WTC11 (cell line): Measurements from ENCODE around the gene GSG1L. TPM values are rescaled to one million over a fixed set of nuclear protein-coding genes. Genes with fewer than 3 reads are reported as not detected.

Experiments
- ATAC-seq: fragments of 200-7000 bp; cut with Tn5 transposase; 2 replicates; pipeline ENCODE4 v1.10.0; 2021; ENCODE audit warnings: mild to moderate bottlenecking, moderate library complexity
- CTCF ChIA-PET: fragments of 300-600 bp; sonication (Branson Sonifier 250); formaldehyde crosslinking; loops from one replicate; lab custom pipeline; 2021; ENCODE audit warnings: antibody characterized with exemption; lab: Charles Lee
- POLR2A ChIA-PET: fragments of 350-600 bp; sonication (Branson Sonifier 250); formaldehyde crosslinking; loops from one replicate; lab custom pipeline; 2021; ENCODE audit warnings: antibody characterized with exemption; lab: Charles Lee
- DNase-seq: peaks from one replicate; pipeline ENCODE4 v3.0.0; 2021; ENCODE audit warnings: low spot score
- H3K27ac Mint-ChIP-seq: 2 replicates; pipeline ENCODE4 v1.8.0; 2021; ENCODE audit warnings: mixed read lengths
- H3K27me3 Mint-ChIP-seq: 2 replicates; pipeline ENCODE4 v1.8.0; 2021; ENCODE audit warnings: low read depth, mild to moderate bottlenecking, moderate library complexity, mixed read lengths
- H3K36me3 Mint-ChIP-seq: 2 replicates; pipeline ENCODE4 v1.8.0; 2021; ENCODE audit warnings: mixed read lengths
- H3K4me1 Mint-ChIP-seq: 2 replicates; pipeline ENCODE4 v1.8.0; 2022; ENCODE audit warnings: mixed read lengths
- H3K4me3 Mint-ChIP-seq: 2 replicates; pipeline ENCODE4 v1.8.0; 2021; ENCODE audit warnings: mild to moderate bottlenecking, moderate library complexity, mixed read lengths
- H3K9me3 Mint-ChIP-seq: 2 replicates; pipeline ENCODE4 v1.8.0; 2021; ENCODE audit warnings: mixed read lengths
- ELF4 ChIP-seq: sonication (generic); formaldehyde crosslinking; IDR thresholded peaks from 2 replicates; pipeline ENCODE4 v1.8.1; 2022; ENCODE audit warnings: low read depth, mild to moderate bottlenecking, moderate library complexity, missing genetic modification reagents
- GABPB1 ChIP-seq: sonication (generic); formaldehyde crosslinking; IDR thresholded peaks from 2 replicates; pipeline ENCODE4 v1.8.1; 2023; ENCODE audit warnings: mild to moderate bottlenecking, missing genetic modification reagents
- IRF2 ChIP-seq: sonication (generic); formaldehyde crosslinking; IDR thresholded peaks from 2 replicates; pipeline ENCODE4 v1.8.0; 2022; ENCODE audit warnings: low read depth, missing genetic modification reagents, borderline replicate concordance
- JUN ChIP-seq: sonication (generic); formaldehyde crosslinking; IDR thresholded peaks from 2 replicates; pipeline ENCODE4 v1.8.0; 2023; ENCODE audit warnings: mild to moderate bottlenecking, missing genetic modification reagents
- NFYB ChIP-seq: sonication (generic); formaldehyde crosslinking; conservative IDR thresholded peaks from 2 replicates; pipeline ENCODE4 v1.8.0; 2022; ENCODE audit warnings: low read depth, missing genetic modification reagents
- NR1H2 ChIP-seq: sonication (generic); formaldehyde crosslinking; IDR thresholded peaks from 2 replicates; pipeline ENCODE4 v1.9.0; 2021; ENCODE audit warnings: mild to moderate bottlenecking, moderate library complexity, missing genetic modification reagents
- NR3C1 ChIP-seq: sonication (generic); formaldehyde crosslinking; conservative IDR thresholded peaks from 2 replicates; pipeline ENCODE4 v1.8.1; 2023; ENCODE audit warnings: low read depth, mild to moderate bottlenecking, missing genetic modification reagents
- SMAD3 ChIP-seq: sonication (generic); formaldehyde crosslinking; IDR thresholded peaks from 2 replicates; pipeline ENCODE4 v1.8.0; 2022; ENCODE audit warnings: missing genetic modification reagents, mild to moderate bottlenecking, borderline replicate concordance
- SMAD4 ChIP-seq: sonication (generic); formaldehyde crosslinking; IDR thresholded peaks from 2 replicates; pipeline ENCODE4 v1.8.0; 2022; ENCODE audit warnings: mild to moderate bottlenecking, missing genetic modification reagents
- TP53 ChIP-seq: sonication (generic); formaldehyde crosslinking; IDR thresholded peaks from 2 replicates; pipeline ENCODE4 v1.8.1; 2023; ENCODE audit warnings: mild to moderate bottlenecking, missing genetic modification reagents
- ZNF263 ChIP-seq: sonication (generic); formaldehyde crosslinking; IDR thresholded peaks from 2 replicates; pipeline ENCODE4 v1.8.1; 2022; ENCODE audit warnings: low read depth, mild to moderate bottlenecking, moderate library complexity, missing genetic modification reagents
- total RNA-seq: library from RNA; stranded (reverse); gene quantifications from 3 replicates; pipeline ENCODE4 v1.2.3, GENCODE V29; 2021
- TF ChIP-seq, protein P1 (sequence below): sonication (generic); formaldehyde crosslinking; IDR thresholded peaks from 2 replicates; pipeline ENCODE4 v1.8.1; 2023; ENCODE audit warnings: mild to moderate bottlenecking, missing genetic modification reagents, borderline replicate concordance
- TF ChIP-seq, protein P2 (sequence below): fragments of 250-450 bp; sonication (Bioruptor Pico); IDR thresholded peaks from 2 replicates; pipeline ENCODE4 v1.9.0; 2021; ENCODE audit warnings: mild to moderate bottlenecking
- TF ChIP-seq, protein P3 (sequence below): sonication (generic); formaldehyde crosslinking; IDR thresholded peaks from 2 replicates; pipeline ENCODE4 v1.8.0; 2023; ENCODE audit warnings: missing genetic modification reagents, mild to moderate bottlenecking, borderline replicate concordance
- TF ChIP-seq, protein P4 (sequence below): fragments of 250-450 bp; sonication (Bioruptor Pico); IDR thresholded peaks from 2 replicates; pipeline ENCODE4 v1.9.0; 2021; ENCODE audit warnings: mild to moderate bottlenecking, borderline replicate concordance

Gene GSG1L
- total RNA-seq, 1 experiment from 2014 or later: 0.28 TPM

DNA sequence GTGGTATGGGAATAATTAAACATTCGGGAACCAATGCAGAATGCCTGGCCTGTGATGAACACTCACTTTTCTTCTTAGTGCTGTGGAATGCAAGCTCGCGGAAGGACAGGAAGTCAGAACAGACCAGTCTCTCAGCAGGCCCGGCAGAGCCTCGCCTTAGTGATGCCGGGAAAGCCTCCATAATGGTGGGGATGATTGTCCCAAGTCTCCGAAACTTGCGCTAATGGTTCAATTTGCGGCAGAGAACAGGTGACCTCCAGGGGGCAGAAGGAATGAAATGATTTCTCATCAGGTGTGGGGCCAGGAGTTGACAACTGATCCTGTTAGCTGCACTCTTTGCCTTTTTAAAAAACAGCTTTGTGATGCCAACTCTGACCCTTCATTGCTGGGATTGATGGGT, 170.6 kb downstream of the GSG1L start (continued):
- TF ChIP-seq, protein P1, sequence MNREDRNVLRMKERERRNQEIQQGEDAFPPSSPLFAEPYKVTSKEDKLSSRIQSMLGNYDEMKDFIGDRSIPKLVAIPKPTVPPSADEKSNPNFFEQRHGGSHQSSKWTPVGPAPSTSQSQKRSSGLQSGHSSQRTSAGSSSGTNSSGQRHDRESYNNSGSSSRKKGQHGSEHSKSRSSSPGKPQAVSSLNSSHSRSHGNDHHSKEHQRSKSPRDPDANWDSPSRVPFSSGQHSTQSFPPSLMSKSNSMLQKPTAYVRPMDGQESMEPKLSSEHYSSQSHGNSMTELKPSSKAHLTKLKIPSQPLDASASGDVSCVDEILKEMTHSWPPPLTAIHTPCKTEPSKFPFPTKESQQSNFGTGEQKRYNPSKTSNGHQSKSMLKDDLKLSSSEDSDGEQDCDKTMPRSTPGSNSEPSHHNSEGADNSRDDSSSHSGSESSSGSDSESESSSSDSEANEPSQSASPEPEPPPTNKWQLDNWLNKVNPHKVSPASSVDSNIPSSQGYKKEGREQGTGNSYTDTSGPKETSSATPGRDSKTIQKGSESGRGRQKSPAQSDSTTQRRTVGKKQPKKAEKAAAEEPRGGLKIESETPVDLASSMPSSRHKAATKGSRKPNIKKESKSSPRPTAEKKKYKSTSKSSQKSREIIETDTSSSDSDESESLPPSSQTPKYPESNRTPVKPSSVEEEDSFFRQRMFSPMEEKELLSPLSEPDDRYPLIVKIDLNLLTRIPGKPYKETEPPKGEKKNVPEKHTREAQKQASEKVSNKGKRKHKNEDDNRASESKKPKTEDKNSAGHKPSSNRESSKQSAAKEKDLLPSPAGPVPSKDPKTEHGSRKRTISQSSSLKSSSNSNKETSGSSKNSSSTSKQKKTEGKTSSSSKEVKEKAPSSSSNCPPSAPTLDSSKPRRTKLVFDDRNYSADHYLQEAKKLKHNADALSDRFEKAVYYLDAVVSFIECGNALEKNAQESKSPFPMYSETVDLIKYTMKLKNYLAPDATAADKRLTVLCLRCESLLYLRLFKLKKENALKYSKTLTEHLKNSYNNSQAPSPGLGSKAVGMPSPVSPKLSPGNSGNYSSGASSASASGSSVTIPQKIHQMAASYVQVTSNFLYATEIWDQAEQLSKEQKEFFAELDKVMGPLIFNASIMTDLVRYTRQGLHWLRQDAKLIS: no peak
- TF ChIP-seq IRF2: no peak
- no peak for TF ChIP-seq SMAD3
- TF ChIP-seq ELF4 (CRISPR knock-in tag): no peak

DNA sequence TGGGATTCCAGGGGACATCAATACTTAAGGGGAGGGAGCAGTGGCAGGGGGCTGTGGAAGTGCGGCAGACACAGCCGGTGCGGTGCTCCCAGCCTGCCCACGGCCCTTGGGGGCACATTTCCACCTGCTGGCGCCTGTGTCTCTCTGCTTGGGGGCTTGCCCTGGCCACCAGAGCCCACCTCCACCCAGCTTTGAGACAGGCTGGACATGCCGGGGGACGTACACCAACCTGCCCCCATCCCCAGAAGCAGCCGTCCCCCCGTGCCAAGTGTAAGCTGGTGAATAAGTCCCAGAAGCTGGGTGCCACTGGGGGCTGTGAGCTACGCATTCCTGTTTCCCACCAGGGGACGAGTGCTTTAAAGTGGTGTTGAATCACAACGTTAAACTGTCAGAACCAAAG, 172.6 kb downstream of the GSG1L start:
- TF ChIP-seq, protein P2, sequence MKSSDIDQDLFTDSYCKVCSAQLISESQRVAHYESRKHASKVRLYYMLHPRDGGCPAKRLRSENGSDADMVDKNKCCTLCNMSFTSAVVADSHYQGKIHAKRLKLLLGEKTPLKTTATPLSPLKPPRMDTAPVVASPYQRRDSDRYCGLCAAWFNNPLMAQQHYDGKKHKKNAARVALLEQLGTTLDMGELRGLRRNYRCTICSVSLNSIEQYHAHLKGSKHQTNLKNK (CRISPR knock-in tag): no peak
- TF ChIP-seq NFYB (CRISPR knock-in tag): no peak
- TF ChIP-seq NR3C1 (CRISPR knock-in tag): no peak
- TF ChIP-seq NR1H2 (CRISPR knock-in tag): no peak
- no peak for TF ChIP-seq TP53 (CRISPR knock-in tag)
- TF ChIP-seq IRF2: no peak
- no peak for TF ChIP-seq JUN (CRISPR knock-in tag)
- TF ChIP-seq, protein P3, sequence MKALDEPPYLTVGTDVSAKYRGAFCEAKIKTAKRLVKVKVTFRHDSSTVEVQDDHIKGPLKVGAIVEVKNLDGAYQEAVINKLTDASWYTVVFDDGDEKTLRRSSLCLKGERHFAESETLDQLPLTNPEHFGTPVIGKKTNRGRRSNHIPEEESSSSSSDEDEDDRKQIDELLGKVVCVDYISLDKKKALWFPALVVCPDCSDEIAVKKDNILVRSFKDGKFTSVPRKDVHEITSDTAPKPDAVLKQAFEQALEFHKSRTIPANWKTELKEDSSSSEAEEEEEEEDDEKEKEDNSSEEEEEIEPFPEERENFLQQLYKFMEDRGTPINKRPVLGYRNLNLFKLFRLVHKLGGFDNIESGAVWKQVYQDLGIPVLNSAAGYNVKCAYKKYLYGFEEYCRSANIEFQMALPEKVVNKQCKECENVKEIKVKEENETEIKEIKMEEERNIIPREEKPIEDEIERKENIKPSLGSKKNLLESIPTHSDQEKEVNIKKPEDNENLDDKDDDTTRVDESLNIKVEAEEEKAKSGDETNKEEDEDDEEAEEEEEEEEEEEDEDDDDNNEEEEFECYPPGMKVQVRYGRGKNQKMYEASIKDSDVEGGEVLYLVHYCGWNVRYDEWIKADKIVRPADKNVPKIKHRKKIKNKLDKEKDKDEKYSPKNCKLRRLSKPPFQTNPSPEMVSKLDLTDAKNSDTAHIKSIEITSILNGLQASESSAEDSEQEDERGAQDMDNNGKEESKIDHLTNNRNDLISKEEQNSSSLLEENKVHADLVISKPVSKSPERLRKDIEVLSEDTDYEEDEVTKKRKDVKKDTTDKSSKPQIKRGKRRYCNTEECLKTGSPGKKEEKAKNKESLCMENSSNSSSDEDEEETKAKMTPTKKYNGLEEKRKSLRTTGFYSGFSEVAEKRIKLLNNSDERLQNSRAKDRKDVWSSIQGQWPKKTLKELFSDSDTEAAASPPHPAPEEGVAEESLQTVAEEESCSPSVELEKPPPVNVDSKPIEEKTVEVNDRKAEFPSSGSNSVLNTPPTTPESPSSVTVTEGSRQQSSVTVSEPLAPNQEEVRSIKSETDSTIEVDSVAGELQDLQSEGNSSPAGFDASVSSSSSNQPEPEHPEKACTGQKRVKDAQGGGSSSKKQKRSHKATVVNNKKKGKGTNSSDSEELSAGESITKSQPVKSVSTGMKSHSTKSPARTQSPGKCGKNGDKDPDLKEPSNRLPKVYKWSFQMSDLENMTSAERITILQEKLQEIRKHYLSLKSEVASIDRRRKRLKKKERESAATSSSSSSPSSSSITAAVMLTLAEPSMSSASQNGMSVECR: no peak
- TF ChIP-seq GABPB1 (CRISPR knock-in tag): no peak
- no peak for TF ChIP-seq SMAD4 (CRISPR knock-in tag)
- TF ChIP-seq, protein P4, sequence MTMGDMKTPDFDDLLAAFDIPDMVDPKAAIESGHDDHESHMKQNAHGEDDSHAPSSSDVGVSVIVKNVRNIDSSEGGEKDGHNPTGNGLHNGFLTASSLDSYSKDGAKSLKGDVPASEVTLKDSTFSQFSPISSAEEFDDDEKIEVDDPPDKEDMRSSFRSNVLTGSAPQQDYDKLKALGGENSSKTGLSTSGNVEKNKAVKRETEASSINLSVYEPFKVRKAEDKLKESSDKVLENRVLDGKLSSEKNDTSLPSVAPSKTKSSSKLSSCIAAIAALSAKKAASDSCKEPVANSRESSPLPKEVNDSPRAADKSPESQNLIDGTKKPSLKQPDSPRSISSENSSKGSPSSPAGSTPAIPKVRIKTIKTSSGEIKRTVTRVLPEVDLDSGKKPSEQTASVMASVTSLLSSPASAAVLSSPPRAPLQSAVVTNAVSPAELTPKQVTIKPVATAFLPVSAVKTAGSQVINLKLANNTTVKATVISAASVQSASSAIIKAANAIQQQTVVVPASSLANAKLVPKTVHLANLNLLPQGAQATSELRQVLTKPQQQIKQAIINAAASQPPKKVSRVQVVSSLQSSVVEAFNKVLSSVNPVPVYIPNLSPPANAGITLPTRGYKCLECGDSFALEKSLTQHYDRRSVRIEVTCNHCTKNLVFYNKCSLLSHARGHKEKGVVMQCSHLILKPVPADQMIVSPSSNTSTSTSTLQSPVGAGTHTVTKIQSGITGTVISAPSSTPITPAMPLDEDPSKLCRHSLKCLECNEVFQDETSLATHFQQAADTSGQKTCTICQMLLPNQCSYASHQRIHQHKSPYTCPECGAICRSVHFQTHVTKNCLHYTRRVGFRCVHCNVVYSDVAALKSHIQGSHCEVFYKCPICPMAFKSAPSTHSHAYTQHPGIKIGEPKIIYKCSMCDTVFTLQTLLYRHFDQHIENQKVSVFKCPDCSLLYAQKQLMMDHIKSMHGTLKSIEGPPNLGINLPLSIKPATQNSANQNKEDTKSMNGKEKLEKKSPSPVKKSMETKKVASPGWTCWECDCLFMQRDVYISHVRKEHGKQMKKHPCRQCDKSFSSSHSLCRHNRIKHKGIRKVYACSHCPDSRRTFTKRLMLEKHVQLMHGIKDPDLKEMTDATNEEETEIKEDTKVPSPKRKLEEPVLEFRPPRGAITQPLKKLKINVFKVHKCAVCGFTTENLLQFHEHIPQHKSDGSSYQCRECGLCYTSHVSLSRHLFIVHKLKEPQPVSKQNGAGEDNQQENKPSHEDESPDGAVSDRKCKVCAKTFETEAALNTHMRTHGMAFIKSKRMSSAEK: no peak
- no peak for TF ChIP-seq ZNF263 (CRISPR knock-in tag)
- Mint-ChIP-seq H3K4me1 (peaks cover 8% of the 10 kb centered on the region; the same call in 1 of the 2 replicates), H3K36me3 (no peaks in the 10 kb centered on the region), H3K27ac (no peak overlapping the region), H3K4me3 (no peak overlapping the region), H3K27me3 (peaks cover 4% of the 10 kb centered on the region; the same call in 1 of the 2 replicates), H3K9me3 (peaks cover 1% of the 10 kb centered on the region; the same call in 1 of the 2 replicates)
- DNase-seq: no peak
- CTCF ChIA-PET: interaction anchor here (1.4 to 4.5 kb wide), 2 partner anchors 23 to 180 kb away, joined by 4 to 24 read pairs; no protein-coding TSS in a partner anchor
- POLR2A ChIA-PET: no interaction called here
- no peak for ATAC-seq
